ENCODE measurements around the gene SLC22A17. TPM values are rescaled to one million over a fixed set of nuclear protein-coding genes. Genes with fewer than 3 reads are reported as not detected.

Gene SLC22A17
- total and polyA plus RNA-seq, 2 of the 13 experiments (the other 11 are each of a cell fraction or from before 2014, with no cell fraction given), result 0.95 to 1.1 TPM

DNA sequence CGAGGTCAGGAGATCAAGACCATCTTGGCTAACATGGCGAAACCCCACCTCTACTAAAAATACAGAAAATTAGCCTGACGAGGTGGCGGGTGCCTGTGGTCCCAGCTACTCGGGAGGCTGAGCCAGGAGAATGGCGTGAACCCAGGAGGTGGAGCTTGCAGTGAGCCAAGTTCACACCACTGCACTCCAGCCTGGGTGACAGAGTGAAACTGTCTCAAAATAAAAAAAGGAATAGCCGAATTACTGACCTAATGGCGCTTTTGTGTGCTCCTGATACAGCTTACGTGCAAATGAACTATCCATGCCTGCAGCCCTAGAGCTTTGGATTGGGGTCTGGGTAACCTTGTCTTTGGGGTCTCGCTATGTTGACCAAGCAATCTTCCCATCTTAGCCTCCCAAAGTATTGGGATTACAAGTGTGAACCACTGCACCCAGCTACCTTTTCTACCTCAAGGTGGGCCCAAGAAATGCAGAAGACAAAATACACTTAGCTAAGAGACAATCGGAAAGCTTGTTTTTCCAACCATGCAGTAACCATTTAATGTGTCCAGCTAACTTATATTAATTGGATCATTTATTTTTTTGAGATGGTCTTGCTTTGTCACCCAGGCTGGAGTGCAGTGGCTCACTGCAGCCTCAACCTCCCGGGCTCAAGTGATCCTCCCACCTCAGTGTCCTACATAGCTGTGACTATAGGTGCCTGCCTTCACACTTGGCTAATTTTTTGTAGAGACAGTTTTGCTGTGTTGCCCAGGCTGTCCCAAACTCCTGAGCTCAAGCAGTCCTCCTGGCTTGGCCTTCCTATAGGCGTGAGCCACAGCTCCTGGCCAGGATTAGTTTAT lies 26.0 kb downstream of the SLC22A17 start (continued):
- TF ChIP-seq SOX6 (IDR thresholded peaks at IDR 0.05) (no peak), SOX6 (CRISPR knock-in tag; IDR thresholded peaks at IDR 0.05) (peak; percentile 47), ZNF605 (CRISPR knock-in tag; IDR thresholded peaks at IDR 0.05) (no peak), ZHX1 (CRISPR knock-in tag; IDR thresholded peaks at IDR 0.05; ENCODE audit: low read depth) (no peak), MAFF (IDR thresholded peaks at IDR 0.05; ENCODE audit: low read depth, low read length) (no peak), SMYD3 (CRISPR knock-in tag; IDR thresholded peaks at IDR 0.05) (no peak), ZNF263 (CRISPR knock-in tag; IDR thresholded peaks at IDR 0.05) (no peak), BHLHE40 (IDR thresholded peaks at IDR 0.05; ENCODE audit: low read length) (no peak), CHD2 (IDR thresholded peaks at IDR 0.05; ENCODE audit: low read depth, low read length) (no peak), MTA1 (CRISPR knock-in tag; IDR thresholded peaks at IDR 0.05; ENCODE audit: borderline replicate concordance) (no peak), CBX1 (IDR thresholded peaks at IDR 0.05; ENCODE audit: low read depth) (no peak), PRPF4 (IDR thresholded peaks at IDR 0.05; ENCODE audit: low read depth, low read length, poor library complexity, severe bottlenecking) (no peak), JUND (CRISPR knock-in tag; IDR thresholded peaks at IDR 0.05) (0 out of 2 replicates have a peak, but pooled peaks have one; percentile 26), MAFG (CRISPR knock-in tag; IDR thresholded peaks at IDR 0.05) (no peak), POLR2G (IDR thresholded peaks at IDR 0.05; ENCODE audit: low read depth, low read length) (peak; percentile 92), MEIS2 (CRISPR knock-in tag; IDR thresholded peaks at IDR 0.05) (no peak), ETV5 (CRISPR knock-in tag; IDR thresholded peaks at IDR 0.05; ENCODE audit: borderline replicate concordance) (no peak), HDAC6 (IDR thresholded peaks at IDR 0.05; ENCODE audit: low read depth, low read length) (no peak), ZNF790 (CRISPR knock-in tag; IDR thresholded peaks at IDR 0.05; ENCODE audit: borderline replicate concordance) (no peak), ZNF674 (CRISPR knock-in tag; IDR thresholded peaks at IDR 0.05; ENCODE audit: low read depth) (no peak), ZNF136 (CRISPR knock-in tag; IDR thresholded peaks at IDR 0.05; ENCODE audit: low read depth) (no peak), ZSCAN30 (CRISPR knock-in tag; IDR thresholded peaks at IDR 0.05) (no peak), NCOA2 (CRISPR knock-in tag; IDR thresholded peaks at IDR 0.05) (peak; percentile 15; the same call in 1 of the 2 replicates), THAP7 (CRISPR knock-in tag; IDR thresholded peaks at IDR 0.05) (no peak), SOX13 (IDR thresholded peaks at IDR 0.05) (no peak), SOX13 (CRISPR knock-in tag; conservative IDR thresholded peaks at IDR 0.05 in 1 of 2, IDR thresholded peaks at IDR 0.05 in 1 of 2) (0 out of 4 replicates have a peak, but pooled peaks of 1 of the 2 experiments have one; percentile 78), ZC3H4 (CRISPR knock-in tag; IDR thresholded peaks at IDR 0.05; ENCODE audit: borderline replicate concordance) (peak; percentile 41), SAP130 (CRISPR knock-in tag; IDR thresholded peaks at IDR 0.05; ENCODE audit: low read depth) (no peak), TBX3 (IDR thresholded peaks at IDR 0.05; ENCODE audit: borderline replicate concordance) (no peak; the same call in 1 of the 2 replicates), ZNF3 (CRISPR knock-in tag; IDR thresholded peaks at IDR 0.05) (no peak), ZNF747 (CRISPR knock-in tag; IDR thresholded peaks at IDR 0.05; ENCODE audit: borderline replicate concordance) (no peak)
